GM23338 (cell line): ENCODE data around the gene GPR151. TPM values are rescaled to one million over a fixed set of nuclear protein-coding genes. Genes with fewer than 3 reads are reported as not detected.

Experiments
- ATAC-seq: fragments of 200-7000 bp; cut with Tn5 transposase; 3 replicates; pipeline ENCODE4 v1.9.1; 2020
- DNase-seq: peaks from one replicate; pipeline ENCODE4 v3.0.0-alpha.2; 2015; ENCODE audit warnings: low spot score
- H2AFZ ChIP-seq: fragments of 200-600 bp; sonication (generic); 2 replicates; pipeline ENCODE4 v1.8.0; 2016; ENCODE audit warnings: antibody characterized with exemption, mild to moderate bottlenecking, moderate library complexity
- H3F3A ChIP-seq: fragments of 200-600 bp; sonication (generic); replicated peaks from 2 replicates; pipeline ENCODE4 v1.8.0; 2017; ENCODE audit warnings: antibody characterized with exemption, mixed run types, low read depth
- H3K27ac ChIP-seq: fragments of 200-600 bp; sonication (generic); 2 replicates; pipeline ENCODE4 v1.6.1; 2016; ENCODE audit warnings: low read depth
- H3K27me3 ChIP-seq: fragments of 200-600 bp; sonication (generic); 2 replicates; pipeline ENCODE4 v1.8.0; 2016; ENCODE audit warnings: mild to moderate bottlenecking, mixed run types, moderate library complexity; ENCODE audit not compliant: insufficient read depth
- H3K36me3 ChIP-seq: fragments of 200-600 bp; sonication (generic); 2 replicates; pipeline ENCODE4 v1.8.0; 2016; ENCODE audit warnings: mild to moderate bottlenecking; ENCODE audit not compliant: insufficient read depth
- H3K4me1 ChIP-seq: fragments of 200-600 bp; sonication (generic); 2 replicates; pipeline ENCODE4 v1.8.0; 2016; ENCODE audit warnings: mild to moderate bottlenecking, moderate library complexity; ENCODE audit not compliant: insufficient read depth
- H3K4me2 ChIP-seq: fragments of 200-600 bp; sonication (generic); 2 replicates; pipeline ENCODE4 v1.7.1; 2017; ENCODE audit warnings: mixed run types
- H3K4me3 ChIP-seq: fragments of 200-600 bp; sonication (generic); 2 replicates; pipeline ENCODE4 v1.6.1; 2016; ENCODE audit warnings: mixed run types
- H3K79me2 ChIP-seq: fragments of 200-600 bp; sonication (generic); replicated peaks from 2 replicates; pipeline ENCODE4 v1.8.0; 2017; ENCODE audit warnings: mild to moderate bottlenecking; ENCODE audit not compliant: insufficient read depth
- H3K9me2 ChIP-seq: fragments of 200-600 bp; sonication (generic); 2 replicates; pipeline ENCODE4 v1.8.0; 2017; ENCODE audit not compliant: insufficient read depth
- H4K20me1 ChIP-seq: fragments of 200-600 bp; sonication (generic); replicated peaks from 2 replicates; pipeline ENCODE4 v1.8.0; 2017; ENCODE audit warnings: mild to moderate bottlenecking; ENCODE audit not compliant: insufficient read depth
- H3K27ac Mint-ChIP-seq: 2 replicates; pipeline ENCODE4 v1.8.0; 2020; ENCODE audit warnings: inconsistent platforms, mild to moderate bottlenecking, moderate library complexity, mixed read lengths
- H3K27me3 Mint-ChIP-seq: 3 replicates; pipeline ENCODE4 v1.8.0; 2022; ENCODE audit warnings: low read depth, mild to moderate bottlenecking, moderate library complexity, mixed read lengths, inconsistent platforms; ENCODE audit not compliant: insufficient read depth, poor library complexity
- H3K36me3 Mint-ChIP-seq: 3 replicates; pipeline ENCODE4 v1.8.0; 2021; ENCODE audit warnings: low read depth, mild to moderate bottlenecking, inconsistent platforms, moderate library complexity, mixed read lengths
- H3K4me1 Mint-ChIP-seq: 3 replicates; pipeline ENCODE4 v1.8.0; 2020; ENCODE audit warnings: mild to moderate bottlenecking, inconsistent platforms, mixed read lengths
- H3K4me3 Mint-ChIP-seq: 3 replicates; pipeline ENCODE4 v1.8.0; 2021; ENCODE audit warnings: moderate library complexity, mild to moderate bottlenecking, inconsistent platforms, mixed read lengths
- H3K9me3 Mint-ChIP-seq: 3 replicates; pipeline ENCODE4 v1.8.0; 2020; ENCODE audit warnings: moderate library complexity, mild to moderate bottlenecking, inconsistent platforms, mixed read lengths
- EZH2phosphoT487 ChIP-seq: fragments of 200-600 bp; sonication (generic); IDR thresholded peaks from one replicate; pipeline ENCODE4 v1.8.1; 2018; ENCODE audit warnings: antibody characterized with exemption; ENCODE audit not compliant: unreplicated experiment
- JUNB ChIP-seq: IDR thresholded peaks from one replicate; pipeline ENCODE4 v1.6.1; 2016; ENCODE audit warnings: antibody characterized with exemption; ENCODE audit not compliant: unreplicated experiment
- NANOG ChIP-seq: IDR thresholded peaks from 2 replicates; pipeline ENCODE4 v1.6.1; 2016; ENCODE audit warnings: antibody characterized with exemption, borderline replicate concordance
- REST ChIP-seq: IDR thresholded peaks from one replicate; pipeline ENCODE4 v1.6.1; 2018; ENCODE audit warnings: antibody characterized with exemption; ENCODE audit not compliant: unreplicated experiment
- STAT1 ChIP-seq: IDR thresholded peaks from one replicate; pipeline ENCODE4 v1.6.1; 2016; ENCODE audit warnings: antibody characterized with exemption; ENCODE audit not compliant: unreplicated experiment
- ZNF114 ChIP-seq: fragments of 250-450 bp; sonication (Bioruptor Pico); IDR thresholded peaks from 2 replicates; pipeline ENCODE4 v1.5.0; 2020; ENCODE audit warnings: mild to moderate bottlenecking, moderate library complexity
- polyA plus RNA-seq: library from polyadenylated mRNA; unstranded; fragments of >200 nt; fragmentation: Nextera tagmentation; extraction: Ambion mirVana; gene quantifications from 2 replicates; pipeline ENCODE4 v1.2.1, GENCODE V29; 2016
- total RNA-seq: library from RNA; depleted of rRNA; stranded (reverse); fragments of >200 nt; shearing (Covaris generic); gene quantifications from 2 replicates; pipeline ENCODE4 v1.2.3, GENCODE V29; 2014
- TF ChIP-seq, protein P1 (sequence below): IDR thresholded peaks from 2 replicates; pipeline ENCODE4 v1.6.1; 2016; ENCODE audit warnings: antibody characterized with exemption
- TF ChIP-seq, protein P2 (sequence below): fragments of 250-450 bp; sonication (Bioruptor Pico); IDR thresholded peaks from 2 replicates; pipeline ENCODE4 v1.5.0; 2020; ENCODE audit warnings: mild to moderate bottlenecking, moderate library complexity

GPR151 gene
- total and polyA plus RNA-seq, 2 experiments from 2014 or later, result not detected

- Histone ChIP-seq H3K27ac (no peak overlapping the region), H2AFZ (no peak overlapping the region), H3K4me3 (no peak overlapping the region), H3K36me3 (no peaks in the 10 kb centered on the region), H3K4me2 (no peak overlapping the region), H3K4me1 (peaks cover 16% of the 10 kb centered on the region), H3K9me2 (no peaks in the 10 kb centered on the region), H3K79me2 (no peaks in the 10 kb centered on the region), H3F3A (no peaks in the 10 kb centered on the region), H3K27me3 (no peaks in the 10 kb centered on the region), H4K20me1 (no peaks in the 10 kb centered on the region)
- ATAC-seq, result no peak
- DNase-seq, result no peak
- no peak overlapping the region for H3K4me3 Mint-ChIP-seq
- no peaks in the 10 kb centered on the region for H3K36me3 Mint-ChIP-seq
- no peaks in the 10 kb centered on the region for H3K27me3 Mint-ChIP-seq
- TF ChIP-seq STAT1 (no peak), NANOG (no peak), JUNB (no peak), EZH2phosphoT487 (no peak), REST (no peak), ZNF114 (no peak)
- TF ChIP-seq, protein P1, sequence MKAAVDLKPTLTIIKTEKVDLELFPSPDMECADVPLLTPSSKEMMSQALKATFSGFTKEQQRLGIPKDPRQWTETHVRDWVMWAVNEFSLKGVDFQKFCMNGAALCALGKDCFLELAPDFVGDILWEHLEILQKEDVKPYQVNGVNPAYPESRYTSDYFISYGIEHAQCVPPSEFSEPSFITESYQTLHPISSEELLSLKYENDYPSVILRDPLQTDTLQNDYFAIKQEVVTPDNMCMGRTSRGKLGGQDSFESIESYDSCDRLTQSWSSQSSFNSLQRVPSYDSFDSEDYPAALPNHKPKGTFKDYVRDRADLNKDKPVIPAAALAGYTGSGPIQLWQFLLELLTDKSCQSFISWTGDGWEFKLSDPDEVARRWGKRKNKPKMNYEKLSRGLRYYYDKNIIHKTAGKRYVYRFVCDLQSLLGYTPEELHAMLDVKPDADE, result no peak
- TF ChIP-seq, protein P2, sequence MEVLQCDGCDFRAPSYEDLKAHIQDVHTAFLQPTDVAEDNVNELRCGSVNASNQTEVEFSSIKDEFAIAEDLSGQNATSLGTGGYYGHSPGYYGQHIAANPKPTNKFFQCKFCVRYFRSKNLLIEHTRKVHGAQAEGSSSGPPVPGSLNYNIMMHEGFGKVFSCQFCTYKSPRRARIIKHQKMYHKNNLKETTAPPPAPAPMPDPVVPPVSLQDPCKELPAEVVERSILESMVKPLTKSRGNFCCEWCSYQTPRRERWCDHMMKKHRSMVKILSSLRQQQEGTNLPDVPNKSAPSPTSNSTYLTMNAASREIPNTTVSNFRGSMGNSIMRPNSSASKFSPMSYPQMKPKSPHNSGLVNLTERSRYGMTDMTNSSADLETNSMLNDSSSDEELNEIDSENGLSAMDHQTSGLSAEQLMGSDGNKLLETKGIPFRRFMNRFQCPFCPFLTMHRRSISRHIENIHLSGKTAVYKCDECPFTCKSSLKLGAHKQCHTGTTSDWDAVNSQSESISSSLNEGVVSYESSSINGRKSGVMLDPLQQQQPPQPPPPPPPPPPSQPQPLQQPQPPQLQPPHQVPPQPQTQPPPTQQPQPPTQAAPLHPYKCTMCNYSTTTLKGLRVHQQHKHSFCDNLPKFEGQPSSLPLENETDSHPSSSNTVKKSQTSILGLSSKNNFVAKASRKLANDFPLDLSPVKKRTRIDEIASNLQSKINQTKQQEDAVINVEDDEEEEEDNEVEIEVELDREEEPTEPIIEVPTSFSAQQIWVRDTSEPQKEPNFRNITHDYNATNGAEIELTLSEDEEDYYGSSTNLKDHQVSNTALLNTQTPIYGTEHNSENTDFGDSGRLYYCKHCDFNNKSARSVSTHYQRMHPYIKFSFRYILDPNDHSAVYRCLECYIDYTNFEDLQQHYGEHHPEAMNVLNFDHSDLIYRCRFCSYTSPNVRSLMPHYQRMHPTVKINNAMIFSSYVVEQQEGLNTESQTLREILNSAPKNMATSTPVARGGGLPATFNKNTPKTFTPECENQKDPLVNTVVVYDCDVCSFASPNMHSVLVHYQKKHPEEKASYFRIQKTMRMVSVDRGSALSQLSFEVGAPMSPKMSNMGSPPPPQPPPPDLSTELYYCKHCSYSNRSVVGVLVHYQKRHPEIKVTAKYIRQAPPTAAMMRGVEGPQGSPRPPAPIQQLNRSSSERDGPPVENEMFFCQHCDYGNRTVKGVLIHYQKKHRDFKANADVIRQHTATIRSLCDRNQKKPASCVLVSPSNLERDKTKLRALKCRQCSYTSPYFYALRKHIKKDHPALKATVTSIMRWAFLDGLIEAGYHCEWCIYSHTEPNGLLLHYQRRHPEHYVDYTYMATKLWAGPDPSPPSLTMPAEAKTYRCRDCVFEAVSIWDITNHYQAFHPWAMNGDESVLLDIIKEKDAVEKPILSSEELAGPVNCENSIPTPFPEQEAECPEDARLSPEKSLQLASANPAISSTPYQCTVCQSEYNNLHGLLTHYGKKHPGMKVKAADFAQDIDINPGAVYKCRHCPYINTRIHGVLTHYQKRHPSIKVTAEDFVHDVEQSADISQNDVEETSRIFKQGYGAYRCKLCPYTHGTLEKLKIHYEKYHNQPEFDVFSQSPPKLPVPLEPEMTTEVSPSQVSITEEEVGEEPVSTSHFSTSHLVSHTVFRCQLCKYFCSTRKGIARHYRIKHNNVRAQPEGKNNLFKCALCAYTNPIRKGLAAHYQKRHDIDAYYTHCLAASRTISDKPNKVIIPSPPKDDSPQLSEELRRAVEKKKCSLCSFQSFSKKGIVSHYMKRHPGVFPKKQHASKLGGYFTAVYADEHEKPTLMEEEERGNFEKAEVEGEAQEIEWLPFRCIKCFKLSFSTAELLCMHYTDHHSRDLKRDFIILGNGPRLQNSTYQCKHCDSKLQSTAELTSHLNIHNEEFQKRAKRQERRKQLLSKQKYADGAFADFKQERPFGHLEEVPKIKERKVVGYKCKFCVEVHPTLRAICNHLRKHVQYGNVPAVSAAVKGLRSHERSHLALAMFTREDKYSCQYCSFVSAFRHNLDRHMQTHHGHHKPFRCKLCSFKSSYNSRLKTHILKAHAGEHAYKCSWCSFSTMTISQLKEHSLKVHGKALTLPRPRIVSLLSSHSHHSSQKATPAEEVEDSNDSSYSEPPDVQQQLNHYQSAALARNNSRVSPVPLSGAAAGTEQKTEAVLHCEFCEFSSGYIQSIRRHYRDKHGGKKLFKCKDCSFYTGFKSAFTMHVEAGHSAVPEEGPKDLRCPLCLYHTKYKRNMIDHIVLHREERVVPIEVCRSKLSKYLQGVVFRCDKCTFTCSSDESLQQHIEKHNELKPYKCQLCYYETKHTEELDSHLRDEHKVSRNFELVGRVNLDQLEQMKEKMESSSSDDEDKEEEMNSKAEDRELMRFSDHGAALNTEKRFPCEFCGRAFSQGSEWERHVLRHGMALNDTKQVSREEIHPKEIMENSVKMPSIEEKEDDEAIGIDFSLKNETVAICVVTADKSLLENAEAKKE, result no peak
- H3K4me1 Mint-ChIP-seq, result peaks cover 12% of the 10 kb centered on the region
- no peaks in the 10 kb centered on the region for H3K9me3 Mint-ChIP-seq
- no peak overlapping the region for H3K27ac Mint-ChIP-seq
Measured at GRCh38 chr5:146519554-146519953, 3.6 kb upstream of the GPR151 start.
